ENCODE data around the gene DBH.
A peak's percentile ranks its signal among the peaks of the same experiment; 100 is the strongest.
"Not testable (repeated sequence)": the region's sequence is repeated elsewhere in the genome, so short reads cannot be mapped to it uniquely, and the experiment has no call there.

The DBH gene

GRCh38 chr9:133604856-133605255, 31.3 kb upstream of the DBH start:
- no peak for DNase-seq

DNA sequence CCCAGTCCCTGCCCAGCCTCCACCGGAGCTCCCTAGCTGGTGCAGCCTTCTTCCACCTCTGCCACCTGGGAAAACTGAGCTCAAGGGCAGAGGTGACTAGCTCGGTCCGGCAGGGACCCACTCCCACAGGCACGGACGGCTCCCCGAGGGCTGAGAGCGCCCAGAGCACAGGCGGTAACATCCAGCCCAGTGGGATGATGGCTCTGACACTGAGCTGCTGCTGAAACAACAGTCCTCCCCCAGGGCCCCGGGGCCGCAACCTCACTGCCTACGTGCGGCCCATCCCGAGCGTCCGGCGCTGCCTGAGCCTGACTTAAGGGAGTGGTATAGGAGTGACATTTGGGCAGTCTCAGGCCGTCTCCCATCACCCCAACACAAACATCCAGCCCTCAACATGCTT, 30.7 kb upstream of the DBH start:
- no peak for DNase-seq

DNA sequence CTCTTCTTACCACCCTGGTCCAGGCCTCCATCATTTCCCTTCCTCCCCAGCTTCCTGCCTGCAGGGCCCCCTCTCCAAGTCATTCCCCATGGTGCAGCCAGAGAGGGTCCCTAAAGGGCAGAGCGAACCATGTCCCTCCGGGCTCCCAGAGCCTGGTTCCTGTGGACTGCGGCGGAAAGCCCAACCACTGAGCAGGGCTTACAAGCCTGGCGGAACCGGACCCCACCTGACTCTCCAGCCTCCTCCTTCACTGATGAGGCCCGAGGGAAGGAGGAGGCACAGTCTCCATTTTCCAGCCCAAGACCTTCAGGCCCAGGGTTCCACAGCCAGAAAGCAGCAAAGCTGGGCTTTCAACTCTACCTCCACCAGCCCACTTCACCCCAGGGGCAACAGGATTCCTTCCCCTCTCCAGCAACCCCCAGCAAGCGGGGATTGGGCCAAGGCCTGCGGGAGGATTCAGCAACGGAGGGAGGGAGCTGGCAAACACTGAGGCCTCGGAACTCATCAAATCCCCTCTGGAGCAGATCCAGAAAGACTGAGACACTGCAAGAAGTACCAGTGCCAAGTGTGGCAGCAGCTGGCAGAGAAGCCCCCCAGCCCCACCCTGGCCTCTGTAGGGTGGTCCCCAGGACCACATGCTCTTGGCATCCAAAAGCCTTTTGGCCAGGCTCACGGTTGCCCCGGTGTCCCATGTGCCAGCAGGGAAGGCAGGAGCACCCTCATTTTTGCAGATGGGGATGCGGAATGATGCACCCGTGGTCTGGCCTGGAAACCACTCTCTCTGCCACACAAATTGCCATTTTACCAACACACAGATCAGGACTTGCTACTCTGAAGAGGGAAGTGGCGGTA, 30.1 kb upstream of the DBH start:
- no peak for DNase-seq

- DNase-seq = no peak
Observed at GRCh38 chr9:133606708-133607025, 29.5 kb upstream of the DBH start.

DNA sequence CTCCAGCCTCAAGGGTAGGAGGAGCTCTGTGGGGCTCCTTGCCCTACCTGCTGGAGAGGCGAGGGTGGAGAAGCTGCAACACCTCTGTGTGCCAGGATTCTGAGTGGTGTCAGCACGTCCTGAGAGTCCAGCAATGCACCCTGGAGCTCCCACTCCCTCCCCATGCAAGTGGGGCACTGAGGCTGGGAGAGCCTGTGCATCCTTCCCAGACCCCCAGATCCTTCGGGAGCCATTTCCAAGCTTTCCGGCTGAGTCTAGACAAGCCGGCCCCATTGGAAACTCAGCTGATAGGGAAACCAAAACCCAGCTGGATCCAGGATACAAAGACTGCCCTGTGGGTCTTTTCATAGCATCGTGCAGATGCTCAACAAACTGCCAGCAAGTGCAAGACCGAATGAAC, 28.8 kb upstream of the DBH start:
- no peak for DNase-seq

- no peak for DNase-seq
Observed at GRCh38 chr9:133607976-133608375, 28.2 kb upstream of the DBH start.

DNA sequence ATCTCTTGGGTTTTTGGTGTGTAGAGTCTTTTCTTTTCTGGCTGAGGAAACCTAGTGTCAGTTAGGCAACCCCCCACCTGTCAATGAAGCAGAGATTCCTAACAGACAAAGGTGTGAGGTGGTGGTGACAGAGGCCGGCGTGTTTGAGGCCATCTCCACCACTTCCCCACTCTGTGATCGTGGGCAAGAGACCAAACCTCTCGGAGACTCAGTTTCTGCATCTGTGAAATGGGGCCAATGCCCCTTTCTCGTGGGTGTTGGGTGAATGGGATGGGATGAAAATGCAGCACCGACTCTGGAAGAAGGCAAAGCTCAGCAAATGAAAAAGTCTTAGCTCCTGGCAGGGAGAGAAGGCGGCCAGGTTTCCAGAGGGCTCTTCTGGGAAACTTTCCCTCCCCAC, 27.8 kb upstream of the DBH start:
- no peak for DNase-seq

- no peak for DNase-seq
Observed at GRCh38 chr9:133608889-133609288, 27.3 kb upstream of the DBH start.

- no peak for DNase-seq
Observed at GRCh38 chr9:133609311-133610098, 26.7 kb upstream of the DBH start, which contains the start of gene FAM163B. Gene FAM163B (minus strand): TSS chr9:133609389. CDS start chr9:133580223, 29,166 bp downstream.

GRCh38 chr9:133610845-133611244, 25.3 kb upstream of the DBH start:
- DNase-seq = peak; percentile 59

GRCh38 chr9:133612051-133612450, 24.1 kb upstream of the DBH start:
- no peak for DNase-seq

DNA sequence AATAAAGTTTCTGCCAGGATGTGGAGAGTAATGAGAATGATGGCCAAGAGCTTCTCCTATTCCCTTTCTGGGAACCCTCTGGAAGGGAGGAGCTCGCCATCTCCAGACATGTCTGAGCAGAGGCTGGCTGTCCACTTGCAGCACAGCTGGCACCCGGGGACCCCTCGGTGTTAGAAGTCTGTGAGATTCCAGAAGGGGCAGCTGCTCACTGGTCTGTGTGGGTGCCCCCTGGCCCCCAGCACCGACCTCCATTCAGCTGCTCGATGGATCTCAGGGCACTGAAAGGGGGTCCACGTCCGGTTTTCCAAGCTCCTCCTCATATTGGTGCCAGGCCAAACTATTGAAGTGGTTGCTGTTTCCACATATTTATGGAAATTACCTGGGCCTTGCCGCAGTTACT, 23.3 kb upstream of the DBH start:
- DNase-seq = no peak

DNA sequence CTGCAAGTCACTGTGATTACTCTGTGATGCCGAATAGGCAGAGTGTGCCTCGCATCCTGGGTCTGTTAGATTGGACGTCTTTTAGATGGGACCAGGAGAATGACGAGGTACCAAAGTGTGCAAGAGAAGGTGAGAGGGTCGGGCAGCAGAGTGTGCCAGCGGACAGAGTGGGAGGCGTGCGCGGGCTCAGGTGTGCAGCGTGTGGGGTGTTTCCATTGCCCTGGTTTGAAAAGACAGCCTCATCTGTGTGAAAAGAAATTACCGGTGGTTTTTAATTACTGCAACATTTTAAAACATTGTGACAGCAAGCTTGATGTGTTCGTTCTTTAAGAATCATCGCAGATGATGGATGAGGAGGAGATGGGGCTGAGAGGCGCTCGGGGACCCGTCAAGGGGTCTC, 22.7 kb upstream of the DBH start:
- no peak for DNase-seq

- no peak for DNase-seq
Observed at GRCh38 chr9:133614056-133614455, 22.1 kb upstream of the DBH start.

DNA sequence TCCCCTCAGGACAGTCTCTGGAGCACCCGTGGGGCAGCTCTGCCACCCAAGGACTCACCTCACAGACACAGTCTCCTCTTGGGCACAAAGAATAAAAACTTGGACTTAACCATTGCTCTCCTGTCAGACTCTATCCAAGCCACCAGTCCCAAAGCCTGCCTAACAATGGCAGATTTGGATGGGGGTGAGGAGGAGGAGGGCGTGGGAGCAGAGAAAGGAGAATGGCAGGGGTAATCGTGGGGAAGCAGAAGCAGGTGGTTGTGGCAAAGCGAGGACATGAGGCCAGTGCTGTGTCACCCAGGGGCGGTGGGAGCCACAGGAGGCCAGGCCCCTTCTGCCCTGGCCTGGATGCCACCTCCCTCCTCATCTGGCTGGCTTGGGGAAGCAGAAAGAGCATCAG, 21.5 kb upstream of the DBH start:
- no peak for DNase-seq

DNA sequence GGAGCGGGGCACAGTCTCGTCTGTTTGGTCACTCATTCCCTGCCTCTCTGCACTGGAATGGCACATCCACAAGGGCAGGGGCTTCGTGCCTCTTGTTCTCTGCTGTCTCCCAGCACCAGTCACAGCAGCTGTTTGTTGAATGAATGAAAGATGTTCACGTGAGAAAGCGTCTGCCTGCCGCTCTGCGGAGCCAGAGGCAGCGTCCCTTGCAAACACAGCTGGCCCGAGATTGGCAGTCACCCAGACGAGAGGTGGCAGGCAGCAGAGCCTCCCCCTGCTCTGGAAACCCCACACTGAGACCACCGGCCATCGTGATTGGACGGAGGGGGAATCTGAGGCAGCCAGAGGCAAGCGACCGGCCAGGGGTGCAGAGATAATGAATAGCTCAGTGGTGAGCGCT, 21.0 kb upstream of the DBH start:
- no peak for DNase-seq

DNA sequence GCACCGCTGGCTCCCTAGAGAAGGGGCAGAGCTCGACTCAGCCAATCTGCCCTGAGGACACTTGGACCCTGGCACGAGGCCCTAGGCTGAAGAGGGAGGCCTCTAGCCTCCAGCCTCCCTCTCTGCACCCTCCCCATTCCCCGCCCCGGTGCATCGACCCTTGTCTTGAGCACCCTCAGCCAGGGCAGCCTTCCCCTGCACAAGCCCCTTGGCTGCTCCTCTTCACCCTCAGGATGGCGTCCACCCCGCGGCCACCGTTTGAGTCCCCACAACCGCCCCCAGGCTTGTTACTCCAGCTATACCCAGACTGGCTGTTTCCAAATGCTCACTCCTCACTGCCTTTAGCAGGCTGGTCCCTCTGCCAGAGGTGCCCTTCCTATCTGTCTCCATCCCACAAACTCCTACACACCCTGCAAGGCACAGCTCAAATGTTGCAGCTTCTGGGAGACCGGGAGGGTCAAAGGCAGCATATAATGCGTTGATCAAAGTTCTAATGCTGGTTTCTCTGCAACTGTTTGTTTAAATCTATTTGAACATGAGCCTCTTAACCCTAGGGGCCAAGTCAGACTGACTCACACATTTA, 20.5 kb upstream of the DBH start:
- no peak for DNase-seq

DNA sequence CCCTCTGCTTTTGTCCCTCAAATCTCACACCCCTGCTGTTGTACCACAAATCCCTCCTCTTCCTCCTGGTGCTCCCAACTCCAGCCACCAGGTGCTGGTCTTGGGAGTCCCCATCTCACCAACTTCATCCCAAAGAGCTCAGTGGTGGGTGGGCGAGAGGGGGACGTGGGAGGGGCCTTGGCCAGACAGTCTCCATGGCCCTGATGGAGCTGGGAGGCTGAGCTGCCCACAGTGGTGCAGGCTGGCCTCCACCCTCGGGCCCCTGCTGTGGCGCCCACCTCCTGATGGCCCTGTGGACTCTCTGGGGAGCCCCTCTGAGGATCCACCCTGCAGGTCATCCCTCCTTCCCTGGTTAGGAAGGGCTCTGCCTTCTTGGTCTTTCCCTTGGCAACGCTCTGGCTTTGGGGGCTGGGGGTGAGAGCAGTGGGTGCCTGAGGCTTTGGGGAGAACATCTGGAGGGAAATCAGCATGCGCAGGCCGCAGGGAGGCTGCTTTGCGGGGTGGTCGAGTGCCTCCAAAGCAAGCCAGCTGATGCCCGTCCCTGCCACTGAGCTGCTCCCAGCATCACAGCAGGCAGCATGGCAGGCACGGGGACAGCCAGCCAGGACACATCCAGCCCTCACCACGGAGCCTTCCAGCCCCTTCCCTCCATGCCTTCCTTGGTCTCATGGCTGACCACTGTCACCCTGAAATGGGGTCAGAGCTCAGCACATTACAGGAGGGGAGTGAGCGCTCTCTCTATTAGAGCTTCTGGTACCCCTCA, 19.3 kb upstream of the DBH start:
- no peak for DNase-seq

DNA sequence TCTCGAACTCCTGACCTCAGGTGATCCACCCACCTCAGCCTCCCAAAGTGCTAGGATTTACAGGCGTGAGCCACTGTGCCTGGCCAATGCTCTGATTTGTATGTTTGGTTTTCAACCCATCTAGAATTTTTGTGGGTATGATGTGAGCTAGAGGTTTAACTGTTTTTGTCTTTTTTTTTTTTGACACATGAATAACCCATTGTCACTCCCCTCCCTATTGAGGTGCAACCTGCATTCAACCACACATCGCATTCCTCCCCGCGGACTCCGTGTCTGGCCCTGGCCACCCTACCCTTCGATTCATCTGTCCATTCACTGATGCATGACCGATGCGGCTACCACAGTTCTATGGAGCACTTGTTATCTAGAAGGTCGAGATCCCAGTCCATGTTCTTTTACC, 17.4 kb upstream of the DBH start:
- DNase-seq = no peak

DNA sequence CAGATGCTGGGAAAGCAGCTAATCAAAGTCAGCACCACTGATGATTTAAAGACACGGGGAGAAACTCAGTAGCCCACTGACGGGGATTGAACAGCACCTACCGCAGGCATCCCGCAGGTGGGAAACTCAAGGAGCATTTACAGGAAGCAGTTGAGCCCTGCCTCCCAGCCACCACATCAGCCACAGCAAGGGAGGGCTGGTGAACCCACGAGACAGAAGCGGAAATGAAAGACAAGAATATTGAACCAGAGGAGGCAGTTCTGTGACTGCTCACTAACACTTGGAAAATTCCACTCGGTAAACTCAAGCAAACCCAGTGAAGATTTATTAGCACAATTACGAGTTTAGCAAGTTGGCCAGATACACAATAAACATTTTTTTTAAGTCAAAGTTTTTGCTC, 16.4 kb upstream of the DBH start:
- DNase-seq = no peak

DNA sequence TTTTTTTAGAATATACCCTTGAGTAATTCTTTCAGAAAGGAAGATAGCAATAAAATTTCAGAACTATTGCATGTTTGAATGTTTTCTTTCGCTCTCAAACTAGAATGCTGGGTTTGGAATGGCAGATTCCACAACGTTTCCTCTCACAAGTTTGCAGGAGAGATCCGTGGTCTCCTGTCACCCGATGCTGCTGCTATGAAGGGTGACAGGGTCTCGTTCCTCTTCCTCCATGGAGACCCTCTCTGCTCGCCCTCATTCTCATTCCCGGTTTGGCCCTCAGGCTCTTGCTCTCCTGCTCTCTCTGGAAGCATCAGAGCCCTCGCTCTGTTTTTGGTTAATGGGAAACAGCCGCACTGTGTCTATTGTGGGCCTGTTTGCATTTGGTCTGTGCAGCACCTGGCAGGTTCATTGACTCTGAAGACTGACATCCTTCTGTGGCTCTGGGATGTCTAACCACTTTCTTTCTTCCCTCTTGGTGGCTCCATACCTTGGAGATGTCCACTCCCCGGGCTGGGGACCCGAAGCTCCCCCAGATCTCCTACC, 14.4 kb upstream of the DBH start:
- DNase-seq = no peak

DNA sequence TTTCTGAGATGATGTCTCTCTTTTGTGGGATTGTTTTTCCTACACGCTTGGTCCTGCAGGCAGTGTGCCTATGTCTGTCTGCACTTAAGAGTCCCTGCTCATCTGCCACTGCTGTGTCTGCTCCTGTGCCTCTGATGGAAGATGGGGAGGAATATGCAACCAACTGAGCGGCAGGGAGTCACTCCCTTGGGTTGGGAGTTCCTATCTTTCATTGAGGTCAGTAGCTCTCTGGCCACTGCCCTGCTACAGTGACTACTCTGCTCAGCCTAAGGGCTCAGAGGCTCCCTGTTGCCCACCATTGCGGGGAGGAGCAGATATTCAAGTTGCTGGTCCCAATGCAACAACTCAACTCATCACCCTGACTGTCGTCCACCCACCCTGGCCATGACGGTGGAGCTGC, 13.6 kb upstream of the DBH start:
- DNase-seq = no peak

GRCh38 chr9:133626008-133626407, 10.2 kb upstream of the DBH start:
- not testable (repeated sequence) for DNase-seq

Data from NCI-H524 treated with DMSO at 0.1 percent for 48 hours (cell line).